ENCODE data around the gene DLG2.
A peak's percentile ranks its signal among the peaks of the same experiment; 100 is the strongest.

DLG2 gene

GRCh38 chr11:85531191-85531897 is 95.8 kb downstream of the DLG2 start:
- H3K4me3 ChIP-seq (ENCODE audit: low read depth, low read length) = no peak overlapping the region
- DNase-seq (ENCODE audit: low read depth) = no peak
- TF ChIP-seq CTCF (conservative IDR thresholded peaks at IDR 0.05; ENCODE audit: low read depth, low read length) = no peak

GRCh38 chr11:85530634-85531033 is 96.5 kb downstream of the DLG2 start:
- peak; percentile 1 for DNase-seq (ENCODE audit: low read depth)

GRCh38 chr11:85526564-85526963 is 100.6 kb downstream of the DLG2 start:
- TF ChIP-seq CTCF (conservative IDR thresholded peaks at IDR 0.05; ENCODE audit: low read depth, low read length) = no peak
- no peak overlapping the region for H3K4me3 ChIP-seq (ENCODE audit: low read depth, low read length)
- no peak for DNase-seq (ENCODE audit: low read depth)

More at GRCh38 chr11:85530634-85531033, 96.5 kb downstream of the DLG2 start:
- H3K4me3 ChIP-seq (ENCODE audit: low read depth, low read length) = no peak overlapping the region
- no peak for TF ChIP-seq CTCF (conservative IDR thresholded peaks at IDR 0.05; ENCODE audit: low read depth, low read length)

GRCh38 chr11:85525686-85526085 is 101.5 kb downstream of the DLG2 start:
- DNase-seq (ENCODE audit: low read depth) = no peak
- no peak overlapping the region for H3K4me3 ChIP-seq (ENCODE audit: low read depth, low read length)
- TF ChIP-seq CTCF (conservative IDR thresholded peaks at IDR 0.05; ENCODE audit: low read depth, low read length) = no peak

- no peak overlapping the region for H3K4me3 ChIP-seq (ENCODE audit: low read depth, low read length)
- no peak for TF ChIP-seq CTCF (conservative IDR thresholded peaks at IDR 0.05; ENCODE audit: low read depth, low read length)
- no peak for DNase-seq (ENCODE audit: low read depth)
Observed at GRCh38 chr11:85517272-85517671, 109.9 kb downstream of the DLG2 start.

- TF ChIP-seq CTCF (conservative IDR thresholded peaks at IDR 0.05; ENCODE audit: low read depth, low read length) = no peak
- DNase-seq (ENCODE audit: low read depth) = no peak
- no peak overlapping the region for H3K4me3 ChIP-seq (ENCODE audit: low read depth, low read length)
Observed at GRCh38 chr11:85495918-85496317, 131.2 kb downstream of the DLG2 start.

GRCh38 chr11:85494396-85494795 is 132.7 kb downstream of the DLG2 start:
- no peak for DNase-seq (ENCODE audit: low read depth)
- no peak overlapping the region for H3K4me3 ChIP-seq (ENCODE audit: low read depth, low read length)
- TF ChIP-seq CTCF (conservative IDR thresholded peaks at IDR 0.05; ENCODE audit: low read depth, low read length) = no peak

All from choroid plexus epithelial cell (primary cell).